Measurements from ENCODE around the gene NKPD1.
A peak's percentile ranks its signal among the peaks of the same experiment; 100 is the strongest.

The NKPD1 gene

DNA sequence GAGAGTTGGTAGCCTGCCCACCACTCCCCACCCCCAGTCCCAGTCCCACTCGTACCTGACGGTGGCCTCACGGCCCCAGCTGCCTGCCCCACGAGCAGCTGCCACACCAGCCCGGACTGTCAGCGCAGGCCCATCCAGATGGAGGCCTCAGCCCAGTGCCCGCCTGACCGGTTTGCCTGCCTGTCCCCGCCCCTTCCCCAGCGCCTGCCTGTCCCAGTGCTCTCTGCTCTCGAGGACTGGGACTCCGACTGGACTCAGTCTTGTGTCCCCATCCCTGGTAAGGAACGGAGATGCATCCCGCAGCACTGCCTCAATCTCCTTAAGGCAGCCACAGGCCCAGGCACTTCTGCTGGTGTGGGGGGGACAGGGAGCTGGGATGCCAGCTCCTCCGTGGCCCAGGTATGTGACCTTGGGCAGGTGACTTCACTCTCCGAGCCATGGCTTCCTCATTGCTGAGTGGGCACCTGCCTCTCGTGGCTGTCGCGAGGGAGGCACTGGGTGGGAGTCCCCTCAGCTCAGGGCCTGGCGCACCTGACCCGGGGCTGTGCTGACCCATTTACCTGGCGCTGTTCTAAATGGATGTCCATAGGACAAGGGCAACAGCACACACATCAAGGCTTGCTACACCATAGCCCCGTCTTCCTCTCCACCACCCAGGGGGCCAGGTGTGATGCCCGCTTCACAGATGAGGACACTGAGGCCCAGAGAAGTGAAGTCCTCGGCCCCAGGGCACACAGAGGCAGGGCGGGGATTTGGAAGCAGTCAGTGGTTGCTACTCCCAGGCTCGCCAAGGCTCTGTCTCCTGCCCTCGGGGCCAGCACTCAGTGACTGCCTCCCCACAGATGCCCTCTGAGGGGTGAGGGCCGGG lies at the start of gene NKPD1:
Gene NKPD1 (minus strand): TSS at position 113 of the 868 bp plus-strand sequence. CDS start 832 bp downstream, outside the sequence.
- no peak for DNase-seq (ENCODE audit: low read depth)

DNA sequence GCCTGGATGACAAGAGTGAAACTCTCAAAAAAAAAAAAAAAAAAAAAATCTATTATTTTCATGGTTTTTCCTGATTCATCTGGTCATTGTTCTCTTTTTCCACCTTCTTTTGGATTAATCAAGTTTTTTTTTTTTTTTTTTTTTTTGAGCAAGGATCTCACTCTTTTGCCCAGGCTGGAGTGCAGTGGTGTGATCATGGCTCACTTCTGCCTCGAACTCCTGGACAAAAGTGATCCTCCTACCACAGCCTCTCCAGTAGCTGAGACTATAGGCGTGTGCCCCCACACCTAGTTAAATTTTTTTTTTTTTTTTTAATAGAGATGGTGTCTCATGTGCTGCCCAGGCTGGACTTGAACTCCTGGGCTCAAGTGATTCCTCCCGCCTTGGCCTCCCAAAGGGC lies 45.5 kb upstream of the NKPD1 start:
- no peak for DNase-seq (ENCODE audit: low read depth)

DNA sequence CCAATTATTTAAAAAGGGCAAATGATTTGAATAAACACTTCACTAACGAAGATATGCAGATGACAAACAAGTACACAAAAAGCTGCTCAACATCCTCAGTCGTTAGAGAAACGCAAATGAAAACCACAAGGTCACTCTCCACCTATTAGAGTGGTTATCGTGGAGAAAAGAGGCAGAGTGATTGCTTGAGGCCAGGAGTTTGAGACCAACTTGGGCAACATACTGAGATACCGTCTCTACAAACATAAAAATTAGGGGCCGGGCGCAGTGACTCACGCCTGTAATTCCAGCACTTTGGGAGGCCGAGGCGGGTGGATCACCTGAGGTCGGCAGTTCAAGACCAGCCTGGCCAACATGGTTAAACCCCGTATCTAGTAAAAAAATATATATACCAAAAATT lies 45.0 kb upstream of the NKPD1 start:
- DNase-seq (ENCODE audit: low read depth), result no peak

- no peak for DNase-seq (ENCODE audit: low read depth)
Measured at GRCh38 chr19:45202637-45203036, 41.9 kb upstream of the NKPD1 start.

DNA sequence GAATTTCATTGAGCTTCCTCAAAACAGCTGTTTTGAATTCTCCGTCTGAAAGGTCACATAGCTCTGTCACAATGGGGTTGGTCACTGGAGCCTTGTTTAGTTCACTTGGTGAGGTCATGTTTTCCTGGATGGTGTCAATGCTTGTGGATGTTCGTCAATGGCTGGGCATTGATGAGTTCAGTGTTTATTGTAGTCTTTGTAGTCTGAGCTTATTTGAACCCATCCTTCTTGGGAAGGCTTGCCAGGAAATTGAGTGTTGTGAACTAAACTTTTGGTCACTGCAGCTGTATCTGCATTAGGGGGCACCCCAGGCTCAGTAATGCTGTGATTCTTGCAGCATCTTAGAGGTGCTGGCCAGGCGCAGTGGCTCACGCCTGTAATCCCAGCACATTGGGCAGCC lies 39.8 kb upstream of the NKPD1 start:
- DNase-seq (ENCODE audit: low read depth), result no peak

GRCh38 chr19:45195764-45196163 lies 35.0 kb upstream of the NKPD1 start:
- no peak for DNase-seq (ENCODE audit: low read depth)

- no peak for DNase-seq (ENCODE audit: low read depth)
Measured at GRCh38 chr19:45191375-45191774, 30.6 kb upstream of the NKPD1 start.

DNA sequence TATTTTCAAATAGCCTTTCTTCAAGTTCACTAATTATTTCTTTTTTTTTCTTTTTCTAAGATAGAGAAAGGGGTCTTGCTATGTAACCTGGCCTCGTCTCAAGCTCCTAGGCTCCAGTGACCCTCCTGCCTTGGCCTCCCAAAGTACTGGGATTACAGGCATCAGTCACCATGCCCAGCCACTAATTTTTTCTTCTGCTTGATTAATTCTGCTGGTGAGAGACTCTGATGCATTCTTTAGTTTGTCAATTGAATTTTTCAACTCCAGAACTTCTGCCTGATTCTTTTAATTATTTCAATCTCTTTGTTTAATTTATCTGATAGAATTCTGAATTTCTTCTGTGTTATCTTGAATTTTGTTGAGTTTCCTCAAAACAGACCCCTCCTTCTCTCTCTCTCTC lies 29.2 kb upstream of the NKPD1 start:
- DNase-seq (ENCODE audit: low read depth), result no peak

- DNase-seq (ENCODE audit: low read depth), result no peak
Measured at GRCh38 chr19:45187421-45188100, 26.8 kb upstream of the NKPD1 start.

- no peak for DNase-seq (ENCODE audit: low read depth)
Measured at GRCh38 chr19:45186509-45187334, 25.9 kb upstream of the NKPD1 start.

GRCh38 chr19:45184115-45184514 lies 23.3 kb upstream of the NKPD1 start:
- no peak for DNase-seq (ENCODE audit: low read depth)

- DNase-seq (ENCODE audit: low read depth), result no peak
Measured at GRCh38 chr19:45182758-45183157, 22.0 kb upstream of the NKPD1 start.

GRCh38 chr19:45180936-45181335 lies 20.2 kb upstream of the NKPD1 start:
- DNase-seq (ENCODE audit: low read depth), result no peak

DNA sequence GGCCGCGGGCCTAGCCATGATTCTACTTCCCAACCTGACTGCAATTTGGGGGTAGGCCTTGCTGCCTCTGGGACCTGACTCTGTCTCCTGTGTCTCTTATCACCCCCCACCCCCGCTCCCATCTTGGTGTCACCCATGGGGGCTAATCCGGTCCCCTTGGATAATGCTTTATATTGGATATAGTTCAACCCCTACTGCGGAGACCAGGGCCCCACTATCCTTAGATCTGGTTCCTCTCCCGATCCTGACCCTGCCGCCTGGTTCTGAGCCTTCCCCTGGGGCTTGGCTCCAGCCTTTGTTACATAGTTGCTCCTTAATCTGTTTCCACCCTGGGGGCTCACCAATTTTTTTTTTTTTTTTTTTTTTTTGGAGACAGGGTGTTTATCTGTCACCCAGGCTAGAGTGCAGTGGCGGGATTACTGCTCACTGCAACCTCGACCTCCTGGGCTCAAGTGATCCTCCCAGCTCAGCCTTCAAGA lies 19.1 kb upstream of the NKPD1 start:
- no peak for DNase-seq (ENCODE audit: low read depth)

GRCh38 chr19:45179072-45179891 lies 18.5 kb upstream of the NKPD1 start:
- DNase-seq (ENCODE audit: low read depth), result no peak

DNA sequence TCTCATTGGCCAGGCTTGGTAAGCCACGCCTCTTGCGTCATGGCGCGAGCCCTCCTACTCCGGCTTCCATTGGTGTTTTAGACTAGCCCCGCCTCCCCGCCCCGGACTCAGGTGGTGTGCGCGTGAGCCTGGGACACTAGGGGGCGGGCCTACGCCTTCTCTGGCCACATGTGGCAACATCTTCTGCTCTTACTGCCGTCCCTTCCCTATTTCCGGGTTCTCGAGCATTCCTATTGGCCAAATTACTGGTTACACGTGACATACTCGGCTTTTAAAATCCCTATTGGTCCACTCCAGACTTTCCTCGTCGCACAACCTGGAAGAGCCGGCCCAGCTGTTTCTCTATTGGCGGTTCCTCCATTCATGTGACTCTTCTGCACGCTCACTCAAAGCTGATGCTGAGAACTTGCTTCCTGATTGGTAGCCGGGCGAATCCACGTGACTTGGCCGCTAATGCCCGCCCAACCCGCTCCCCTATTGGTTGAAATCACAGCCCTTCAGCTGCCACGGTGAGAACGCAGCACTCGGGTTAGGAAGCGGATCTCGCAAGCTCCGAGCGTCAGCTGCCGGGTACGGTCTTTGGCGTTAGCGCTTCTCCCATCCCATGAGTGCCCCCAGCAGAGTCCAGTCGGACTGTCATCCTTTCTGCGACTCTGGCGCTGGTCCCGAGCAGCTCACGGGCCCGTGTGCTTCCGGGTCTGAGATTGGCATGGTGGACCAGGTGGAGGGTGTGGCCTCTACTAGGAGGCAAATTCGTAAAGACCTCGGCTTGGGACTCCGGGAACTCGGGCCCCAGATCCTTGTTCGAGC lies 17.7 kb upstream of the NKPD1 start, which contains the start of gene BLOC1S3:
Gene BLOC1S3 (plus strand): TSS at position 523 of the 810 bp plus-strand sequence. CDS start 513 bp downstream, outside the sequence.
- peak; percentile 99 for DNase-seq (ENCODE audit: low read depth)

DNA sequence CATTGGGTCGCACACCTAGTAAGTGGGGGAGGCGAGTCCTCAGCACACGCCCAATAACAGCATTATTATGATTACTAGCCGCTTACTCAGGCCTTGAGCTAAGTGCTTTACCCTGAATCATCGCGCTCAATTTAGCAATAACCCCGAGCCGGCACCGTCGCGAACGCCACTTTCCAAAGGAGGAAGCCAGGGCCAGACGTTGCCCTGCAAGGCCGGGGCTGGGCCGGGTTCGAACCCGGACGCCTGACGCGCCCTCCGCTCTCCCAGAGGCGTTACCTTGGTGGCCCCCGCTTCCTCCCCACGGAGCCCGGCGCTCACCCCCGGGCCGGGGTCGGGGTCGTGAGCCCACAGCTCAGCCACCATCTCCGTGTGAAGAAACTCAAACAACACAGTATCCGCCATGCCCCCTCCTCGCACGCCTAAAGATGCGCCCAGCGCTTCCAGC lies 17.1 kb upstream of the NKPD1 start, which contains the start of gene TRAPPC6A:
Gene TRAPPC6A (minus strand): TSS at position 421 of the 445 bp plus-strand sequence. CDS start 19 bp downstream, at position 402.
- DNase-seq (ENCODE audit: low read depth), result no peak

DNA sequence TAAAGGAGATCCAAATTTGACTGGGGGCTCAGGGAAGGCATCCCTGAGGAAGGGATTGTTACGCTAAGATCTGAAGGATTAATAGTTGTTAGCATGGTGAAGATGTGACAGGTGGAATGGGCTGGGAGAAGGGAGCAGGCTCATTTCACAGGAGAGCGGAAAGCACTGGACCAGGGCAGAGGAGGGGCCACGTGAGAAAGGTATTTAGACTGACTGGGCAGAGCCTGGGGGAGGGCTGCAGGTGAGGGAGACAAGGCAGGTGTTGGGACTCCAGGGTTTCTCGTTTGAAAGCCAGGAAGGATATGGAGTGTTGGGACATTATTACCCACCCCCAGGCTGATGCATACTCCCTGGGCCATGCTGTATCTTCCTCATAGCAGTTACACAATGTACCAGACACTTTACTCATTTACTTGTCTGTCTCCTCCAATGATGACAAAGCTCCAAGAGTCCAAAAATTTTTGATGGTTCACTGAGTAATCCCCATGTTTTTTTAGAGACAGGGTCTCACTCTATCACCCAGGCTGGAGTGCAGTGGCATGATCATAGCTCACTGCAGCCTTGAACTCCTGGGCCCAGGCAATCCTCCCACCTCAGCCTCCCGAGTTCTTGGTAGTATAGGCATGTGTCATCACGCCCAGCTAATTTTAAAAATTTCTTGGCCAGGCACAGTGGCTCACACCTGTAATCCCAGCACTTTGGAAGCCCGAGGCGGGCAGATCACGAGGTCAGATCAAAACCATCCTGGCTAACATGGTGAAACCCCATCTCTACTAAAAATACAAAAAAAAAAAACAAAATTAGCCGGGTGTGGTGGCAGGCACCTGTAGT lies 14.9 kb upstream of the NKPD1 start:
- no peak for DNase-seq (ENCODE audit: low read depth)

- no peak for DNase-seq (ENCODE audit: low read depth)
Measured at GRCh38 chr19:45173816-45174215, 13.0 kb upstream of the NKPD1 start.
